ENCODE data around the gene ABTB2.

The ABTB2 gene

GRCh38 chr11:34256150-34256549, 101.7 kb downstream of the ABTB2 start:
- DNase-seq (ENCODE audit: extremely low read depth, low read depth), result no peak
- no peak for TF ChIP-seq CTCF (IDR thresholded peaks at IDR 0.05; ENCODE audit: low read depth, low read length)

GRCh38 chr11:34255101-34255500, 102.7 kb downstream of the ABTB2 start:
- TF ChIP-seq CTCF (IDR thresholded peaks at IDR 0.05; ENCODE audit: low read depth, low read length), result no peak
- DNase-seq (ENCODE audit: extremely low read depth, low read depth), result no peak

GRCh38 chr11:34254011-34254410, 103.8 kb downstream of the ABTB2 start:
- no peak for TF ChIP-seq CTCF (IDR thresholded peaks at IDR 0.05; ENCODE audit: low read depth, low read length)
- no peak for DNase-seq (ENCODE audit: extremely low read depth, low read depth)

- no peak for DNase-seq (ENCODE audit: extremely low read depth, low read depth)
- no peak for TF ChIP-seq CTCF (IDR thresholded peaks at IDR 0.05; ENCODE audit: low read depth, low read length)
These were observed 105.2 kb downstream of the ABTB2 start for GRCh38 chr11:34252651-34253050.

GRCh38 chr11:34252015-34252414, 105.8 kb downstream of the ABTB2 start:
- no peak for DNase-seq (ENCODE audit: extremely low read depth, low read depth)
- TF ChIP-seq CTCF (IDR thresholded peaks at IDR 0.05; ENCODE audit: low read depth, low read length), result no peak

- no peak for DNase-seq (ENCODE audit: extremely low read depth, low read depth)
- TF ChIP-seq CTCF (IDR thresholded peaks at IDR 0.05; ENCODE audit: low read depth, low read length), result no peak
These were observed 106.2 kb downstream of the ABTB2 start for GRCh38 chr11:34251589-34251980.

GRCh38 chr11:34250732-34251588, 106.8 kb downstream of the ABTB2 start:
- DNase-seq (ENCODE audit: extremely low read depth, low read depth), result no peak

More at GRCh38 chr11:34250732-34251588, 106.8 kb downstream of the ABTB2 start:
- no peak for TF ChIP-seq CTCF (IDR thresholded peaks at IDR 0.05; ENCODE audit: low read depth, low read length)

All from AG09319 (cell line).